ENCODE results near the gene PSG2.
"Not testable (repeated sequence)": the region's sequence is repeated elsewhere in the genome, so short reads cannot be mapped to it uniquely, and the experiment has no call there.

PSG2 gene

GRCh38 chr19:43082601-43083000, at the start of gene PSG2:
TSS of gene PSG2 (minus strand) at chr19:43082701. CDS start at chr19:43082569, 132 bp downstream.
- DNase-seq = not testable (repeated sequence)

- DNase-seq = not testable (repeated sequence)
Observed at GRCh38 chr19:43131281-43131842, 48.9 kb upstream of the PSG2 start.

GRCh38 chr19:43129197-43129596, 46.7 kb upstream of the PSG2 start:
- not testable (repeated sequence) for DNase-seq

GRCh38 chr19:43127336-43127735, 44.8 kb upstream of the PSG2 start:
- not testable (repeated sequence) for DNase-seq

GRCh38 chr19:43126720-43127119, 44.2 kb upstream of the PSG2 start:
- DNase-seq = no peak

- no peak for DNase-seq
Observed at GRCh38 chr19:43124360-43124759, 41.9 kb upstream of the PSG2 start.

GRCh38 chr19:43120433-43121026, 38.0 kb upstream of the PSG2 start:
- not testable (repeated sequence) for DNase-seq

- DNase-seq = not testable (repeated sequence)
Observed at GRCh38 chr19:43119526-43119925, 37.0 kb upstream of the PSG2 start.

- not testable (repeated sequence) for DNase-seq
Observed at GRCh38 chr19:43116421-43116820, 33.9 kb upstream of the PSG2 start.

GRCh38 chr19:43115548-43115947, 33.0 kb upstream of the PSG2 start:
- not testable (repeated sequence) for DNase-seq

- DNase-seq = not testable (repeated sequence)
Observed at GRCh38 chr19:43115064-43115463, 32.6 kb upstream of the PSG2 start.

GRCh38 chr19:43114626-43115025, 32.1 kb upstream of the PSG2 start:
- DNase-seq = not testable (repeated sequence)

- not testable (repeated sequence) for DNase-seq
Observed at GRCh38 chr19:43107401-43107800, 24.9 kb upstream of the PSG2 start.

GRCh38 chr19:43105496-43105895, 23.0 kb upstream of the PSG2 start:
- DNase-seq = no peak

GRCh38 chr19:43104215-43104850, 21.8 kb upstream of the PSG2 start:
- not testable (repeated sequence) for DNase-seq

GRCh38 chr19:43101950-43102349, 19.4 kb upstream of the PSG2 start:
- no peak for DNase-seq

- not testable (repeated sequence) for DNase-seq
Observed at GRCh38 chr19:43098416-43098815, 15.9 kb upstream of the PSG2 start.

GRCh38 chr19:43087702-43088340, 5.3 kb upstream of the PSG2 start:
- DNase-seq = peak; percentile 1

GRCh38 chr19:43085796-43086530, 3.5 kb upstream of the PSG2 start:
- DNase-seq = not testable (repeated sequence)

GRCh38 chr19:43084196-43084832, 1.8 kb upstream of the PSG2 start:
- peak; percentile 4 for DNase-seq

GRCh38 chr19:43083721-43084120, 1.2 kb upstream of the PSG2 start:
- DNase-seq = not testable (repeated sequence)

- DNase-seq = no peak
Observed at GRCh38 chr19:43078311-43078710, 4.2 kb downstream of the PSG2 start.

All from CD4-positive, alpha-beta T cell treated with Interleukin-4 for 4 hours (primary cell).